PC-9 (cell line): Measurements from ENCODE around the gene NUP214. TPM values are rescaled to one million over a fixed set of nuclear protein-coding genes. Genes with fewer than 3 reads are reported as not detected.

Source experiments
- BruUV-seq: library from RNA; stranded (reverse); fragments of 400-500 nt; replicated peaks from 2 replicates; lab custom pipeline; 2021; lab: Mats Ljungman, UMichigan
- CTCF ChIA-PET: fragments of 300-600 bp; sonication (Branson Sonifier 250); formaldehyde crosslinking; loops from one replicate; lab custom pipeline; 2022; ENCODE audit warnings: antibody characterized with exemption; lab: Charles Lee
- POLR2A ChIA-PET: fragments of 300-600 bp; sonication (Branson Sonifier 250); formaldehyde crosslinking; loops from one replicate; lab custom pipeline; 2022; ENCODE audit warnings: antibody characterized with exemption; ENCODE audit not compliant: unreplicated experiment; lab: Charles Lee
- DNase-seq, 2 experiments: peaks; one replicate each; pipeline versions ENCODE4 v3.0.0 to v3.0.0-alpha.2; 2015 to 2022; ENCODE audit warnings: mixed read lengths in 1 of 2
- H2AFZ ChIP-seq: fragments of 200-600 bp; sonication (generic); 2 replicates; pipeline ENCODE4 v1.8.1; 2017; ENCODE audit warnings: antibody characterized with exemption
- H3F3A ChIP-seq: fragments of 200-600 bp; sonication (generic); 2 replicates; pipeline ENCODE4 v1.8.1; 2017; ENCODE audit warnings: antibody characterized with exemption, mild to moderate bottlenecking, low read depth; ENCODE audit not compliant: insufficient read depth
- H3K27ac ChIP-seq: fragments of 200-600 bp; sonication (generic); 2 replicates; pipeline ENCODE4 v1.6.1; 2016; ENCODE audit warnings: mixed run types
- H3K27me3 ChIP-seq: fragments of 200-600 bp; sonication (generic); 2 replicates; pipeline ENCODE4 v1.6.1; 2016; ENCODE audit warnings: low read depth, mixed run types; ENCODE audit not compliant: insufficient read depth
- H3K36me3 ChIP-seq: fragments of 200-600 bp; sonication (generic); 2 replicates; pipeline ENCODE4 v1.6.1; 2016; ENCODE audit warnings: low read depth, mixed run types
- H3K4me1 ChIP-seq: fragments of 200-600 bp; sonication (generic); replicated peaks from 2 replicates; pipeline ENCODE4 v1.6.1; 2016; ENCODE audit warnings: mixed run types; ENCODE audit not compliant: insufficient read depth
- H3K4me2 ChIP-seq: fragments of 200-600 bp; sonication (generic); 2 replicates; pipeline ENCODE4 v1.6.1; 2017; ENCODE audit warnings: mixed run types
- H3K4me3 ChIP-seq: fragments of 200-600 bp; sonication (generic); 2 replicates; pipeline ENCODE4 v1.6.1; 2016; ENCODE audit warnings: mixed run types
- H3K79me2 ChIP-seq: fragments of 200-600 bp; sonication (generic); 2 replicates; pipeline ENCODE4 v1.6.1; 2017; ENCODE audit warnings: low read depth, mixed run types
- H3K9me2 ChIP-seq: fragments of 200-600 bp; sonication (generic); 2 replicates; pipeline ENCODE4 v1.8.1; 2017; ENCODE audit warnings: mild to moderate bottlenecking; ENCODE audit not compliant: insufficient read depth
- H3K9me3 ChIP-seq: fragments of 200-600 bp; sonication (generic); 2 replicates; pipeline ENCODE4 v1.8.1; 2016; ENCODE audit warnings: low read depth; ENCODE audit not compliant: insufficient read depth
- H4K20me1 ChIP-seq: fragments of 200-600 bp; sonication (generic); 2 replicates; pipeline ENCODE4 v1.8.1; 2017; ENCODE audit not compliant: insufficient read depth
- CTCF ChIP-seq: fragments of 200-600 bp; sonication (generic); conservative IDR thresholded peaks from 2 replicates; pipeline ENCODE4 v1.6.1; 2017; ENCODE audit warnings: mixed run types, antibody characterized with exemption, mild to moderate bottlenecking, moderate library complexity
- EZH2 ChIP-seq: fragments of 200-600 bp; sonication (generic); IDR thresholded peaks from 2 replicates; pipeline ENCODE4 v1.8.0; 2017; ENCODE audit warnings: antibody characterized with exemption, low read depth
- intact Hi-C: fragments of 100-400 bp; cut with micrococcal nuclease; formaldehyde crosslinking; loops from one replicate; pipeline ENCODE4 v1.10.0; 2022; ENCODE audit not compliant: unreplicated experiment
- total RNA-seq: library from RNA; stranded (reverse); gene quantifications from 2 replicates; pipeline ENCODE4 v1.2.3, GENCODE V29; 2021

NUP214 gene
- total RNA-seq, 1 experiment from 2014 or later = 59.0 TPM

GRCh38 chr9:131227112-131227958 is 101.9 kb downstream of the NUP214 start:
- peaks cover 6% of the 10 kb centered on the region; the same call in 1 of the 2 replicates for H4K20me1 ChIP-seq
- H3K27me3 ChIP-seq = no peaks in the 10 kb centered on the region
- no peaks in the 10 kb centered on the region for H3K9me2 ChIP-seq
- no peaks in the 10 kb centered on the region for H3K79me2 ChIP-seq
- TF ChIP-seq CTCF (no peak), EZH2 (no peak)
- ChIA-PET POLR2A (no interaction called here), CTCF (interaction anchor here (0.6 kb wide), 1 partner anchor 527 kb away, joined by 4 read pairs; no protein-coding TSS in a partner anchor)
- no TSS peak for BruUV-seq
- H3K36me3 ChIP-seq = peaks cover 27% of the 10 kb centered on the region; the same call in 1 of the 2 replicates
- H2AFZ ChIP-seq = no peak overlapping the region
- intact Hi-C loops = loop anchor here (10.0 kb wide), 1 partner anchor 107 kb away; no protein-coding TSS in a partner anchor
- no peaks in the 10 kb centered on the region for H3F3A ChIP-seq
- H3K9me3 ChIP-seq = no peaks in the 10 kb centered on the region
- DNase-seq = no peak
- H3K27ac ChIP-seq = no peak overlapping the region
- no peak overlapping the region for H3K4me3 ChIP-seq
- H3K4me1 ChIP-seq = no peaks in the 10 kb centered on the region
- no peak overlapping the region for H3K4me2 ChIP-seq

GRCh38 chr9:131227959-131228460 is 102.6 kb downstream of the NUP214 start:
- H3K79me2 ChIP-seq = no peaks in the 10 kb centered on the region
- peaks cover 6% of the 10 kb centered on the region; the same call in 1 of the 2 replicates for H4K20me1 ChIP-seq
- H3K4me1 ChIP-seq = no peaks in the 10 kb centered on the region
- no peak overlapping the region for H2AFZ ChIP-seq
- peaks cover 27% of the 10 kb centered on the region; the same call in 1 of the 2 replicates for H3K36me3 ChIP-seq
- no TSS peak for BruUV-seq
- no peaks in the 10 kb centered on the region for H3K9me3 ChIP-seq
- no peak overlapping the region for H3K4me3 ChIP-seq
- H3K9me2 ChIP-seq = no peaks in the 10 kb centered on the region
- H3K27me3 ChIP-seq = no peaks in the 10 kb centered on the region
- H3K27ac ChIP-seq = no peak overlapping the region
- CTCF ChIA-PET = interaction anchor here (0.6 kb wide), 1 partner anchor 527 kb away, joined by 4 read pairs; no protein-coding TSS in a partner anchor
- no peak overlapping the region for H3K4me2 ChIP-seq
- TF ChIP-seq CTCF = no peak
- no peak for TF ChIP-seq EZH2
- no peaks in the 10 kb centered on the region for H3F3A ChIP-seq
- no peak for DNase-seq
- intact Hi-C loops = loop anchor here (10.0 kb wide), 1 partner anchor 107 kb away; no protein-coding TSS in a partner anchor
- POLR2A ChIA-PET = no interaction called here

GRCh38 chr9:131228988-131229387 is 103.6 kb downstream of the NUP214 start:
- H3K4me1 ChIP-seq = no peaks in the 10 kb centered on the region
- intact Hi-C loops = loop anchor here (10.0 kb wide), 1 partner anchor 106 kb away; no protein-coding TSS in a partner anchor
- ChIA-PET POLR2A (no interaction called here), CTCF (no interaction called here)
- H3K79me2 ChIP-seq = no peaks in the 10 kb centered on the region
- BruUV-seq = no TSS peak
- no peak overlapping the region for H3K4me3 ChIP-seq
- peaks cover 27% of the 10 kb centered on the region; the same call in 1 of the 2 replicates for H3K36me3 ChIP-seq
- H3K4me2 ChIP-seq = no peak overlapping the region
- no peaks in the 10 kb centered on the region; the same call in 1 of the 2 replicates for H3F3A ChIP-seq
- no peak for DNase-seq
- H3K9me2 ChIP-seq = no peaks in the 10 kb centered on the region
- no peaks in the 10 kb centered on the region for H3K9me3 ChIP-seq
- H2AFZ ChIP-seq = no peak overlapping the region
- no peak for TF ChIP-seq CTCF
- H3K27me3 ChIP-seq = no peaks in the 10 kb centered on the region
- peaks cover 6% of the 10 kb centered on the region; the same call in 1 of the 2 replicates for H4K20me1 ChIP-seq
- H3K27ac ChIP-seq = no peak overlapping the region
